Femur (tissue), 1 donor: ENCODE data around the gene CTSD.
A peak's percentile ranks its signal among the peaks of the same experiment; 100 is the strongest.

ENCODE experiments used
- DNase-seq: peaks from one replicate; pipeline ENCODE4 v3.0.0-alpha.2; 2017

Gene CTSD

DNA sequence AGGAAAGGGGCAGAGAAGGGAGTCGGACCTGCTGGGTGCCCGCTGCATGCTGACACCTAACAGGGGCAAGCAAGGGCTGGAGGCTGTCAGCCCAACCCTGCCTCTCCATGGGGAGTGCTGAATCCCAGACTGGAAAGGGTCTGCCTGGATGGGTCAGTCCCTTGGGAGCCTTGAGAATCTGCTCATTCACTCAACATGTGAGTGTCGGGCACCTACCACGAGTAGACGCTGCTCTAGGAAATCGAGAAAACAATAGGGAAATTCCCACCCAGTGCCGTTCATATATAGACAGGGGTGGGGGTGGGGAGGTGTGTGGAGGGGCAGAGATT is 4.4 kb upstream of the CTSD start:
- no peak for DNase-seq

DNA sequence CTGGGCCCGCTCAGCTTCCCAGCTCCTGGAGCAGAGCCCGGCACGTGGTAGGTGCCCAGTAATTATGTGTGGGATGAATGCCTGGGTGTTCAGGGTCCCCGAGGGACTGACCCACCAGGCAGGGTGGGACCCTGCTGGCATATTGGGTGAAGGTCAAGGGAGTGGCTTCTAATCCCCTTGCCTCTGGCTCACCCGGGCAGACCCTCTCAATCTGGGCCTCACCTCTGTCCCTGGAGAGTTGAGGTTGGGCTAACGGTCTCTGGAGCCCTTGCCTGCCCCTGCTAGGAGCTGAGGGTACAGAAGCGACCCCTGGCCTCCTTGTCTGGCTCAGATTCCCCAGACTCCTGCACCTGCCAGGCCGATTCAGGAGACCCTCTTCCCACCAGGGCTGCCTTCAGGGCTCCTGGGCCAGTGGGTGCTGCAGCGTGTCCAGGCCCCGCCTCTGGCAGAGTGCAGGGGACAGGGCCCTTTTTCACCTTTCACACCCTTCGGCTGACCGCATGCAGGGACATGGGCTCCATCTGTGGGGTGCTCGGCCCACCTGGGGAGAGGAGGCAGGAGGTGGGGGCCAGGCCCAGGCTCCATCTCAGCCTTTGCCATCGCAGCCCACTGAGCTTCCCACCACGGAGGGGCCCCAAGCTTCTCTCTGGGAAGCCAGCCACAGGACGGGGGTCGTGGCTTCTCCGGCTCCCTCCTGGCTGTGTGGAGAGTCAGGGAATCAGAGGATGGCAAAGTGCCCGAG is 3.8 kb upstream of the CTSD start:
- DNase-seq = no peak

DNA sequence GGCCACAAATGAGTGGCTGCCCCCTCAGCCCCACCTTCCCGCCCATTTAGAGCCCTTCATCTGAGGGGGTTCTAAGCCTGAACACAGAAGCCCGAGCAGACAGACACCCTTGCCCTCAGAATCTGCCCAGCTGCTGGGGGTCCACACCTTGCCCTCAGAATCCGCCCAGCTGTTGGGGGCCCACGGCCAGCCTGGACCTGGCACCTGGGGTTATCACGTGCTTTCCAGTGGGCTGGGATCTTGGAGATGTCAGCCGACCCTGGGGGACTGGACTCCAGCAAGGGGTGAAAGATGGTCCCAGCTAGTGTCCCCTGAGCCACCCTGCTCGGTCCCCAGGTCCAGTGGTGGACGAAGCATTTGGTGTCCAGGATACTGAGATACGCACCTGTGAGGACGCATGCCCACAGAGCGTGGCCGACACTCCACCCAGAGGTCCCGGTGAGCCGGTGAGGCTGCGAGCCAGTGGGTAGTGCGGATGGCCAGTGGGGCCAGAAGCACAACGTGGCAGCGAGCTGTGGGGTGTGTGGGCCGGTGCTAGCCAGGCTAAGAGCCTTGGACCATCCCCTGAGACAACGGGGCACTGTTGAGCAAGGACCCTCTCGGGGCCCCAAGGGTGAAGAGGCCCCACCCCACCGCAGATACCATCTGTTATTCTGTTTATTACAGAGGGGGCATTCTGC is 3.1 kb upstream of the CTSD start:
- no peak for DNase-seq

DNA sequence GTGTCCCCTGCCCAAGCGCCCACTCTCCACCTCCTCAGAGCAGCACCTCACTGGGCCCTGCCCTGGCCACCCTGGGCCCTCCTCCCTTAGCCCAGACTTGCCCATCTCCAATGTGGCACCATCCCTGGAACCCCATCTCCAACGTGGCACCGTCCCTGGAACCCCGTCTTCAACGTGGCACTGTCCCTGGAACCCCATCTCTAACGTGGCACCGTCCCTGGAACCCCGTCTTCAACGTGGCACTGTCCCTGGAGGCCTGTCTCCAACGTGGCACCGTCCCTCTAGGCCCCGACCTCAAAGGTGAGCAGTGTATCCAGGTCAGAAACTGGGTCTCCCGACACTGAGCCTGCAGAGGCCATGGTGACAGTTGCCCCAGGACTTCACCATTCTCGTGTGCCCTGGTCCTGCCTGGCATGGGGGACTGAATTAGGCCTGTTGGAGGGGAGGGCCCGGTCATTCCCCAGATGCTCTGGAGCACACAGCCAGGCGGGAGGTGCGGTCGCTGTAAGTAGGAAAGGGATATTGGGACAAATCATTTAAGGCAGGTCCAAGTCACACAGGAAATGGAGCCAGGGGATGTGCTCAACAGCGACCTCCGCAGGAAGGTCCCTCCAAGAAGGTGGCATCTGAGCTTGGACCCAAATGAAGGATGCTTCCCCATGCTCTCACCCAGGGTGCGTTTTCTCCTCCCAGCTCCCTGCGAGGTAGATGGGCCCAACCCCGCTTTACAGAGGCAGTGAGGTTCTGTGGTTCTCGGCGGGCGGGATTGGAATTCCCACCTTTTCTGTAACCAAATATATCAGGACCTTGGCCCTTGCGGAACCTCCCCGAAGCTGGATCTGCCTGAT is 2.4 kb upstream of the CTSD start:
- DNase-seq = no peak

DNA sequence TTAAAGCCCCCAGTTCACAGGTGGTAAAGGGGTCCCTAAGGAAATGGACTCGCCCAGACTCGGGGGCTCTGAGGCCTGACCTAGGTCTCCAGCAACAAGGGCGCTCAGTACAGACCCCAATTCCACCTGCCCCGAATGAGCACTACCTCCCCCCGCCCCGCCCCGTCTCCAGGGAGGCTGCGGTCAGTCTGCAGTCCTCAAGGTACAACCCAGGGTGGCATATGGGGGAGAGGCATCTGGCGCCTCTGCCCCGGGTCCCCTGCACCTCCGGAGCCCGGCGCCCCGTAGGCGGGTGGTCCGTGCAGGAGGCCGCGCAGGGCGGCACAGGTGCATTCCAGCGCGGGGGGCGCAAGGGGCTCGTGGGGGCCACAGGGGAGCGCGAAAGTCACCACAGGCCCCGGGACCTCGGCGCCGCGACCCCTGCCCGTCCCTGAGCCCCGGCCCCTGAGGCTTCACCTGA is 361 bp downstream of the CTSD start:
- no peak for DNase-seq

DNA sequence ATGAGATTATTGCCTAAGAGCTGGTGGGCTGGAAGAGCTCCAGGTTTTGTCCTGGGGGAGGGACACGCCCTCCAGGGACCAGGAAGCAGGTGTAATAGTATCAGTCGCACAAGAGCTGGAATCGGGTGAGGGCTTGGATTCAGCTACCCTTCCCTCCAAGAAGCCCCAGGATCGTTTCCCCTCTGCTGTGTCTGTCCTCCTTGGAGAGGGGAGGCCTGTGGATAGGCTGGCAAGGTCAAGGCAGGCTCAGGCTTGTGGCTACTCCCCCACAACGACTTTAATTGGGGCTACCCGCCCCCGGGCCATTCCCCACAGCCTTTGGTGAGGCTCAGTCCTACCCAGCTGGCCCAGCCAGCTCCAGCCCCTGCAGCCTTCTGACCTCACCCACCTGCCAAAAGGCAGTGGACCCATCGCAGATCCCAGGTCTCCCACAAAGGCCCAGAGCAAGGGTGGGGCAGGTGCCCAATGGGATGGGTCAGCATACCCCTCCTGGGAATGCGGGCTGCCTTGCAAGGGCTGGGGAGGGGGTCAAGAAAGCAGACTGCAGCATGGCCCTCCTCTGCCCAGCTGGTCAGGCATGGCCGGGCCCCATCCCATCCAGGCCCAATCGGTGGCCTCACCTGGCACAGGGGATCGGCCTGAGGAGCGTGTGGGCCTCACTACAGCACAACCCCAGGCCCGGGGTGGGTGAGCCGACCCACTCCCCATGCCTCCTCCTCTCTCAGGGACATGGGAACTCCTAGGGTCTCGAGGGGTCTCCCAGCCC is 1.0 kb downstream of the CTSD start:
- DNase-seq = no peak

DNA sequence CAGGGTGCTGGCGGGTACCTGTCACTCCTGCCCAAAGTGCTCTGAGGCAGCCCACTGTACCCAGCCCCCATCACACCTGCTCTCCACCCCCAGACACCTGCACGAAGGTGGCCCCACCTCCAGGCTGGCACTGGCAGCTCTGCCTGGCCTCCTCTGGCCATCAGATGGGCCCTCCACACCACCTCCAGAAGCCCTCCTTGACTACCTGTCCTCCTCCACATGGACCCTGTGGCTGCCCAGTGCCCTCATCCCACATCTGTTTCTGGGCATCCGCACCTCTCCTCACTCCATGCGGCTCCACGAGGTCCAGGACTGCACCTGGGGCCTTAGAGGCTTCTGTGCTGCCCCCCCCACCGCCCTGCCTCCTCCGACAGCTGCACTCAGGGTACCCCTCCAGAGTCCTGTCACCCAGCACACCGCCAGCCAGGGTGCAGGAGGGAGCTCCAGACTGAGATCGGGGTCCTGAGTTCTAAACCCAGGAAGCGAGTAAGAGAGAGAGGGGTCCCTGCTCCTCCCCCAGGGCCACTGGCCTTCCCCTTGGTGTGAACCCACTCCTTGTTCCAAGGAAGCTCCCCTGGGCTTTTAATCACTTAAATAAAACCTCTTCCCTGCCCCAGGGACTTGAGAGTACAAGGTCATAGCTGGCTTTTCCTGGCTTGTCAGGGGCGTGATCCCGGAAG is 1.7 kb downstream of the CTSD start:
- DNase-seq = no peak

DNA sequence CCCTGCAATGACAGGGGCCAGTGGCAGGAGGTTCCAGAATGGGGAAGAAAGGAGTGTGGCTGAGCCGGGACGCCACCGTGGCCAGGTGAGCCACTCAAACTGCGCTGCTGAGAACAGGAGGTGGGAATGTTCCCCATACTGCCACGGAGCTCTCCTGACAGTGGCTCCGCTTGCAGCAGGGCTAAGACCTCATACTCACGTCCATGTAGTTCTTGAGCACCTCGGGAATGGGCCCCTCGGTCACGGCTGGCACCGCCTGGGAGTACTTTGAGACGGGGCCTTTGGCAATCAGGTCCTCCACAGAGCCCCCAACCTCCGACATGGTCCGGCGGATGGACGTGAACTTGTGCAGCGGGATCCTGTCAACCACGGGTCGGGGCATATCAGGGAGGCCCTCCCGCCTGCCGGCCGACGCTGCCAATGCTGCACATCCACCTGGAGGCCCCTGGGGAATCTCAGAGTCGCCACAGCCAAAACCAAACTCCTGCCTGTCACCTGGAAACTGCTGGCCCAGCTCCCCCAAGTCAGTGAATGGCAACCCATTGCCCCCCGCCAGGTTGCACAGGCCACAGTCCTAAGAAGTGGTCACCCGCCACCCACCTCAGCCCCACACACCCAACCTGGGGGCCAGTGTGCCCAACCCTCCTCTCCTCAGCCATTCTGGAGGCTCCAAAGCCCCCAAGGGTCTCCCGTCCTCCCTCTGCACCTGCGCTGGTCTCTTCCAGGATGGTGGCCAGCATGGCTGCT is 2.4 kb downstream of the CTSD start:
- DNase-seq = no peak

DNA sequence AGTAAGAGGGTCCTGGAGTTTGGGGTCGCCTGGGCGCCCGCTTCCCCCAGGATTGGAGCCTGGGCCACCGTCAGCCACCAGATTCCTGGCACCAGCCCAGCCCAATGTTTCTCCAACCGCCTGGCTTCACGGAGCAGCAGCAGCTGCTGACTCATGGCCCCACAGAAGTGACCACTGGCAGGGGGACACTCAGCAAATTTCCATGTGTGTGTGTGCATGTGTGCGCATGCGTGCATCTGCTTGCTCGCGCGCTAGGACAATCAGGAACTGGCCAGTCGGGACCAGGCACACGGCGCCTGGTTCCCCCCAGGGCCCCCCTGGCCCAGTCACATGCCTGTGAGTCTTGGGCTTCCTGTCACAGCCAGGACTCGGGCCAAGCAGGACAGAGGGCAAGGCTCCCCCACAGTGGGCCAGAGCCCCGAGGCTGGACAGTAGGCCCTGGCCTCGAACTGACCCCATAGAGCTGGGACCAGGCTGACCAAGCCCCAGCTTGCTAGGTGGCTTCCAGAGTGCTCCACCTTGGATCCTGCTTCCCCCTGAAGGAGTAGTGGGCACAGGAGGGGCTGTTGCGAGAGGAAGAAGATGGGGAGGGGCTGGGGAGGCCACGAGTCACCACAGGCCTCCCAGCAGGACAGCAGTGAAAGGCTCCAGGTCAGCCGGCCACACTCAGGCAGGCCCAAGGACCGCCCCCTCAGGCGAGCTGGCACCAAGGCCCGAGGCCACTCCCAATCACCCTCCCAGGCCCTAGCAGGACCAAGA is 3.2 kb downstream of the CTSD start:
- peak; percentile 83 for DNase-seq

DNA sequence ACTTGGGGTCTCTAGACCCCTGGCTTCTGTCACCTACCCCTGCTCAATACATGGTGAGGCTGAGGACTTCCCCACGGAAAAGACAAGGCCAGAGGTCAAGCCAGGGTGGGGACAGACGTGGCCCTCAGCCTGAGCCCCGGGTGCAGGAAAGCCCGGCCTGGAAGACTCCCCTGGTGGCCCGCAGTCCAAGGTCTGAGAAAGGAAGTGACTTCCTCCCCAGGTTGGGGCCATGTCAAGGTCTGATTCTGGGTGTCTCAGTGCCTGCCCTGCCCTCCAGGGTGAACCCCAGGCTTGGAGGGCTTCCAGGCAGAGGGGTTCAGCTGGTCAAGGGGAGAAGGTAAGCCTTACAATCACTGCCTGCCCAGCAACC is 3.9 kb downstream of the CTSD start:
- no peak for DNase-seq

DNA sequence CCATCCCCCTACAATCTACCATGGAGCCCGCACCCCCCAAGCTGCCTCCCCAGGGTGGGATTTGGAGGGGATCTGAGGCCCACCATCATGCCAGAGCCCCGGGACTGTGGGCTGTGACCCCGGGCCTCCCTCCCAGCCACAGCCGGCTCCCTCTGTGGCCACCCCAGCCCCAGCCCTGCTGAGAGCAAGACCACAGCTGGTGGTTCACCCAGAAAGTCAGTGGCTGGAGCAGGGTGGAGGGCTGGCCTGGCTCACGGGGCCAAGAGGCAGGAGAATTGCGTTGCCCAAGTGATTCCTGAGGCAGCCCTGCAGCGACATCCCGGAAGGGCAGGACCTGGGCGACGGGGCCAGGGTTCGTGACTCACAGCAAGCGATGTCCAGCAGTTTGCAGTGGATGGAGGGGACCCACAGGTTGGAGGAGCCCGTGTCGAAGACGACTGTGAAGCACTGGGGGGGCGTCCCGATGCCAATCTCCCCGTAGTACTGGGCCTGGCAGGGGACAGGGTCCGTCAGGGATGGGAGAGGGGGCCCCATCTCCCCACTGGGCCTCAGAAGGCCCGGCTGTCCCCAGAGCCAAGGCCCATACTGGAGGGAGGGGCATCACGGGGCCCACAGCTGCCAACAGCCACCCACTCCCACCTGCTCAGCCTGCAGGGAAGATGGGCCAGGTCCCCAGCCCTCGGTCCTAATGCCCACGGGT is 4.4 kb downstream of the CTSD start:
- no peak for DNase-seq

DNA sequence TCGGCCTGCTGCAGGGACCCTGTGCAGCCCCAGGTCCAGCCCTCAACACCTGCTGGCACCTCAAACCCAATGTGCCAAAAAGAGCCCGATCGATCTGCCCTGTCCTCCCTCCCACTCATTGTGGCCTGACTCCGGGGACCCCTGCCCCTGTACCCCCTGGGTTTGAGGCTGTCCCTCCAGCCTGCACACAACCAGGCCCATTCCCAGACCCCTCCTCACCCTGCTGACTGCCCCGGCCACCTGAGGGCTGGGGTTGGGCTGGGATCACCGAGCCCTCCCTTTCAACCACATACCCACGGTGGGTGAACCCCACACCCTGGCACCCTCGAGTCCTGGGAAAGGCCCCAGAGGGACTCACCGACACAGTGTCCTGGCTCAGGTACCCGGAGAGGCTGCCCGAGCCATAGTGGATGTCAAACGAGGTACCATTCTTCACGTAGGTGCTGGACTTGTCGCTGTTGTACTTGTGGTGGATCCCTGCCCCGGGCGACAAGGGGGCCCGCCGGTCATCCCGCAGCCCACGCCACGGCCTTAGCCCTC is 5.0 kb downstream of the CTSD start:
- DNase-seq = no peak

DNA sequence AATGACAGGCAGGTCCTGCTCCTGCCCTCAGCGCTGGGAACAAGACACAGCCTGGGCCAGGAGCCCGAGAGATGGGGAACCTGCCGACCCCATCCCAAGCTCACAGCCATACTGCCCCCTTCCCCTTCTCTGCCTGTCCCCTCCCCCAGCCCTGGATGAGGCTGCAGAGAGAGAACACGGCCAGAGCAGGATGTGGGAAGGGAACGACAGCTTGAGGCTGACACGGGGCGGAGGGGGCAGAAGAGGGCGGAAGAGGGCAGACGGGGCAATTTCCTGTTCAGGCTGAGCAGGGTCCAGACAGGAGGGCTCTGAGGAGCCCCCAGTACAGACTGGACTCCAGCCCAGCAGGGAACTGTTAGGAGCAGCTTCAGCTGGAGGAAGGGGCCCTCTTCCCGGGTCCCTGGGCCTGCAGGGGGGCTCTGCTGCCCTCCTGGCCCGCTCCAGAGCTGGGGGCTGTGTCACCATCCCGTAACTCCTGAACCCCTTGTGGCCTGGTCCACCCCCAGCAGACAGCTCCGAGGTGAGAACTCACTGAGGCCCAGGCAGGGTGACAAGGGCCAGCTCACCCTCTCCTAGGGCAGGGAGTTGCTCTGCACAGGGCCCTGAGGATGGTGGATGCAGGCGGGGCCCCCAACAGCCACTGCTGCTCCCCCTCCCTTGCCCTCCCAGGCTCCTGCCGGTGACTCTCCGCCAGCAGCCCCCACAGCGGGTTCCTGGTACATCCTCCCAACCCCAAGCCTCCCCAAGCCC is 5.7 kb downstream of the CTSD start:
- DNase-seq = no peak

DNA sequence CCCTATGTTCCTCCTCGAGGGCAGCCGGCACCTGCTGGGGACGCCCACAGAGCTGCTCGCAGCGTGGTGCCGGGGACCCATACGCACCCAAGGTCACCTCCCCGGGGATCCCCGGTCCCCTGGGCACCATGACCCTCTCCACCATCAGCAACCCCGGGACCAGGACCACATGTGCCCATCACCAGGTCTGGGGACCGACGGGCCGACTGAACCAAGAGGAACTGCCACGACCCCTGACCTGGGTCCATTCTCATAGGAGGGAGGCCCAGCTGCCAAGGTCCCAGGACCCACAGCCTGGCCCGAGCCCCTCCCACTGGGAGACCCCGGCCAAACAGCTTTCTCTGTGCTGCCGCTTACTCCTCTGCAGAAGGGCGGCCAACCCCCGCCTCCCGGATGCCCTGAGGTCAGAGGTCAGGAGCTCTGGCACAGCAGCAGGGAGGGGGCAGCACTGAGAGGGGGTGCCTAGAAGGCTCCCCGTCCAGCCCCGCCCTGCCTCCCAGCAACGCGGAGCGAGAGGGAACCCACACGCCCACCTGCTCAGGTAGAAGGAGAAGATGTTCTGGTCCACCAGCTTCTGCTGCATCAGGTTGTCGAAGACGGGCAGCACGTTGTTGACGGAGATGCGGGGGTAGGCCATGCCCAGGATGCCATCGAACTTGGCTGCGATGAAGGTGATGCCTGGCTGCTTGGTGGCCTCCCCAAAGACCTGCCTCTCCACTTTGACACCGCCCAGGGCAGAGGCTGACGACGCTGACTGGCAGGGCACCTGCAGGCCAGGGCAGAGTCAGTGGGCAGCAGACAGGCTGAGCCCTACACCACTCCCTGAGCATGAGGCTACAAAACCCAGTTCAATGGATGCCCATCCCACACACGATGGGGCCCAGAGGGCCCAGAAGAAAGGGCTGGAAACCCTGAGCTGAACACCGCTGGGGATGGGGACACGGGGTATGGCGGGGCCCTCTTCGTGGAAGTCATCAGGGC is 6.6 kb downstream of the CTSD start:
- DNase-seq = no peak

DNA sequence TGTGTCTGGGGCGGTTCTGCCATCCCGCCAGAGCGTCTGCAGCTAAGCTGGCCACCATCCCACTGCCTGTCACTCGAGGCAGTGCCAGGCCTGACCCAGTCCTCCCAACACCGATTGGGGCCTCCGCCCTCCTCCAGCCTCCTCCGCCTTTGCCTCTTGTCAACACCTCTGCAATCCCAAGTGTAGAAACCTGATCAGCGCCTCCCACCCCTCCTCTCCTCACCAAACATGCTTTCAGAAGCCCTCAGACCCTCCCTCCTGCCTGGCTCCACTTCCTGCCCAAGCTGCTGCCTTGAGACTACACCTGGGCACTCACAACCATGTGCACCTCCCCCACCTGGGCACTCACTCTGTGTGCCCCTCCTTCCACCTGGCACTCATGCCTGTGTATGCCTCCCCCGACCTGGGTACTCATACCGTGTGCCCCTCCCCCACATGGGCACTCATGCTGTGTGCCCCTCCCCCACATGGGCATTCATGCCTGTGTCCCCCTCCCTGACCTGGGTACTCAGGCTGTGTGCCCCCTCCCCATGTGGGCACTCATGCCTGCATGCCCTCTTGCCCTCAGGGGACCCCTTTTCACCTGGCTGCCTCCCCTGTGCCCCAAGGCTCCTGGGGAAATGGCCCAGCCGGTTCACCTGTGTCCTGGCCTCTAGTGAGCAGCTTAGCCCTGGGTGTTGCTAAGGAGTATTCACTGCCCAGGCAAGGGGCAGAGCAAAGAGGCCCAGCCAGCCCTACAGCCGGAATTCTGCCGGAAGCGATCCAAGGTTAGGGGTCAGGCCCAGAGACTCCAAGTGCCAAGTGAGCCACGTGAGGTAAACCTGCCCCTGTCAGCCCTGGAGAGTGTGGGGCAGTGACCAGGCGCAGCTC is 7.8 kb downstream of the CTSD start:
- DNase-seq = no peak

DNA sequence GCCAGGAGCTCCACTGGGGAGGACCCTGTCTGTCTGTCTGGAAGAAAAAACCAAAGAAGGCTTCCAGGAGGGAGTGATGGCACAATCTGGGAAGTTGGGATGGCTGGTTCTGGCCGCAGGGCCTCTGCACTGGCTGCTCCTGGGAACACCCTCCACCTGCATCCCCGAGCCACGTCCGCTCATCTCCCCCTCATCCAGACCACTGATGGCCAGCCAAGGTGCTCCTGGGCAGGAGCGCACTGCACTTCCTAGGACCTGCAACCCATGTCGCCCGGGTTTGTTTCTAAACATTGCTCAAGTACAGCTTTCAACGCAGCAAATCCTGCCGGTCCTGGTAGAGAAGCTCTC is 8.4 kb downstream of the CTSD start:
- DNase-seq = no peak
